GM18861 (cell line): ENCODE measurements around the gene ATP5ME.

ENCODE experiments used
- ATAC-seq: cut with Tn5 transposase; IDR thresholded peaks from one replicate; pipeline ENCODE4 v1.9.1; 2021; ENCODE audit not compliant: unreplicated experiment

The ATP5ME gene

DNA sequence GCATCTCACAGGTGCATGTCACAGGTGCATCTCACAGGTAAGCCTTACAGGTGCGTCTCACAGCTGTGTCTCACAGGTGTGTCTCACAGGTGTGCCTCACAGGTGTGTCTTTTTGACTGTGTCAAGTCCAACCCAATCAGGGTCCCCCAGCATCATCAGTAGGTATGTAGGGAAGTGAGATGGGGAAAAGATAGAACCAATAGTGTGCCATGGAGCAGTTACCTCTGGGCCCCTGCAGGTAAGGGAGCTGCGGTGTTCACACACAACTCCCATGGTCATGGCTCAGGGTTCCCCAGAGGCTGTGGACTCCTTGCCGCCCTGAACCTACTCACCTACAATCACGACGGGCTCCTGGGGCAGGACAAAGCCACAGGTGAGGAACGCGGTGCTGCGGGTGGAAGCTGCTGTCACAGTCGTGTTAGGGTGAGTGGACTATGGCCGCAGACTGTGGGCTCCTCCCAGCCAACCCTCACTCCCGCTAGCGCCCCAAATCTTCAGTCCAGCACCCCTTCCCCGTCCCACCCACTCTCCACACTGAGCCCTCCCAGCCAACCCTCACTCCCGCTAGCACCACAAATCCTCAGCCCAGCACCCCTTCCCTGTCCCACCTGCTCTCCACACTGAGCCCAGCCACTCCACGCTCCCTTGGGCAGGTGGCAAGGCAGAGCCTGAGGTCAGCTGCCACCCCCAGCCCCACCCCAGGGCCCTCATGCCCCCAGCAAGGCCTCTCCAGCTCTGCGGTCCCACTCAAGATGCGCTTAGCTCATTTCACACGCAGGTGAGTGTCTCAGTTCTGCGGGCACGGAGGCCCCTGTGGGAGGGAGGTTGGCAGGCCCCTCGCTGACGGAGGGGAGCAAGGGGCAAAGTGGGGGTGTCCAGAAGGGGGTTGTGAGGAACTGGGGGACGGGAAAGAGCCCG, 50.8 kb downstream of the ATP5ME start:
- ATAC-seq, result no peak
